SK-N-SH treated with all-trans-retinoic acid at 6 μM for 48 hours (cell line): ENCODE measurements around the gene SORL1.

ENCODE experiments used
- ATAC-seq: fragments of 200-7000 bp; cut with Tn5 transposase; 3 replicates; pipeline ENCODE4 v1.9.1; 2020; ENCODE audit warnings: mild to moderate bottlenecking, moderate library complexity
- ARNTL ChIP-seq: fragments of 450-650 bp; formaldehyde crosslinking; IDR thresholded peaks from 2 replicates; pipeline ENCODE4 v1.5.0; 2020; ENCODE audit warnings: low read depth, mild to moderate bottlenecking, moderate library complexity, borderline replicate concordance
- BACH2 ChIP-seq: fragments of 250-450 bp; sonication (Bioruptor Pico); IDR thresholded peaks from 2 replicates; pipeline ENCODE4 v1.9.0; 2021; ENCODE audit warnings: mild to moderate bottlenecking, borderline replicate concordance
- CSDC2 ChIP-seq: fragments of 250-450 bp; sonication (Bioruptor Pico); IDR thresholded peaks from 2 replicates; pipeline ENCODE4 v1.5.0; 2020; ENCODE audit warnings: mild to moderate bottlenecking, moderate library complexity
- ESRRG ChIP-seq: fragments of 250-450 bp; sonication (Bioruptor Pico); IDR thresholded peaks from 2 replicates; pipeline ENCODE4 v1.6.1; 2021; ENCODE audit warnings: mild to moderate bottlenecking
- GLIS3 ChIP-seq: fragments of 250-450 bp; sonication (Bioruptor Pico); IDR thresholded peaks from 2 replicates; pipeline ENCODE4 v1.5.0; 2020; ENCODE audit warnings: mild to moderate bottlenecking, moderate library complexity
- ISL1 ChIP-seq: fragments of 250-450 bp; sonication (Bioruptor Pico); IDR thresholded peaks from 2 replicates; pipeline ENCODE4 v2.1.2; 2022; ENCODE audit warnings: mild to moderate bottlenecking, moderate library complexity
- OSR1 ChIP-seq: fragments of 250-450 bp; sonication (Bioruptor Pico); IDR thresholded peaks from 2 replicates; pipeline ENCODE4 v1.8.0; 2022; ENCODE audit warnings: moderate library complexity, mild to moderate bottlenecking, inconsistent platforms
- POU6F1 ChIP-seq: fragments of 250-450 bp; sonication (Bioruptor Pico); IDR thresholded peaks from 2 replicates; pipeline ENCODE4 v1.8.0; 2021; ENCODE audit warnings: low read depth, mild to moderate bottlenecking, moderate library complexity, borderline replicate concordance
- SNAI2 ChIP-seq: fragments of 250-450 bp; sonication (Bioruptor Pico); IDR thresholded peaks from 2 replicates; pipeline ENCODE4 v1.5.0; 2020; ENCODE audit warnings: mild to moderate bottlenecking, moderate library complexity
- TCF4 ChIP-seq: fragments of 250-450 bp; sonication (Bioruptor Pico); IDR thresholded peaks from 2 replicates; pipeline ENCODE4 v1.8.0; 2021; ENCODE audit warnings: mild to moderate bottlenecking, moderate library complexity, borderline replicate concordance
- TOX ChIP-seq: fragments of 250-450 bp; sonication (Bioruptor Pico); IDR thresholded peaks from 2 replicates; pipeline ENCODE4 v1.8.0; 2021; ENCODE audit warnings: mild to moderate bottlenecking, moderate library complexity, borderline replicate concordance
- TSHZ2 ChIP-seq: fragments of 250-450 bp; sonication (Bioruptor Pico); IDR thresholded peaks from 2 replicates; pipeline ENCODE4 v1.5.0; 2020; ENCODE audit warnings: mild to moderate bottlenecking, moderate library complexity
- ZFP3 ChIP-seq: fragments of 250-450 bp; sonication (Bioruptor Pico); IDR thresholded peaks from 2 replicates; pipeline ENCODE4 v1.5.0; 2020; ENCODE audit warnings: mild to moderate bottlenecking, moderate library complexity
- ZFP30 ChIP-seq: fragments of 450-650 bp; formaldehyde crosslinking; IDR thresholded peaks from 2 replicates; pipeline ENCODE4 v1.5.0; 2022; ENCODE audit warnings: mild to moderate bottlenecking, moderate library complexity
- ZNF565 ChIP-seq: fragments of 450-650 bp; formaldehyde crosslinking; conservative IDR thresholded peaks from 2 replicates; pipeline ENCODE4 v1.5.0; 2020; ENCODE audit warnings: low read depth, mild to moderate bottlenecking, moderate library complexity
- ZNF70 ChIP-seq: fragments of 450-650 bp; formaldehyde crosslinking; IDR thresholded peaks from 2 replicates; pipeline ENCODE4 v1.5.0; 2020; ENCODE audit warnings: mild to moderate bottlenecking, moderate library complexity
- ZNF8 ChIP-seq: fragments of 450-650 bp; formaldehyde crosslinking; IDR thresholded peaks from 2 replicates; pipeline ENCODE4 v1.5.0; 2020; ENCODE audit warnings: mild to moderate bottlenecking, moderate library complexity
- TF ChIP-seq, protein P1 (sequence below): fragments of 250-450 bp; sonication (Bioruptor Pico); IDR thresholded peaks from 2 replicates; pipeline ENCODE4 v1.8.0; 2020; ENCODE audit warnings: mild to moderate bottlenecking, moderate library complexity, borderline replicate concordance
- TF ChIP-seq, protein P2 (sequence below): fragments of 250-450 bp; sonication (Bioruptor Pico); IDR thresholded peaks from 2 replicates; pipeline ENCODE4 v1.5.1; 2020; ENCODE audit warnings: low read depth, mild to moderate bottlenecking, moderate library complexity

The SORL1 gene

GRCh38 chr11:121497176-121497998 lies 45.3 kb downstream of the SORL1 start:
- ATAC-seq: no peak
- no peak for TF ChIP-seq ZFP30 (CRISPR knock-in tag)
- TF ChIP-seq, all 23 proteins: peak for 0

DNA sequence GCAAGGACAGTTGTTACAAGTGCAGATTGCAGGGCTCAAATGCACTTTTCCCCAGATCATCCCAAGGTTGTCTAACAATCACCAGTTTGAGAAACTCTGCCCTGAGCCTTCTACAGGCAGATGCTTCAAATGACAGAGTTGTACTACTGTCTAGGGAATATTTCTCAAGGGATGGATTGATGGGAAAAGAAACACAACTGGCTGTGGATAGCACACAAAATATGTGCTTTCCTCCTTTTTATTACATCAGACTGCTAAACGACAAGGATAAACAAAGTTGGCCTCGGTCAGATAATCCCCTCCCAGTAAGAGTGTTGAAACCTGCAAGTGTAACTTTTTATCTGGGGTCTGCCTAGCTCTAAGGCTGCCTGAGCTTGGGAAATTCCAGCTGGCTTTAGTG lies 47.3 kb downstream of the SORL1 start:
- TF ChIP-seq, protein P1, sequence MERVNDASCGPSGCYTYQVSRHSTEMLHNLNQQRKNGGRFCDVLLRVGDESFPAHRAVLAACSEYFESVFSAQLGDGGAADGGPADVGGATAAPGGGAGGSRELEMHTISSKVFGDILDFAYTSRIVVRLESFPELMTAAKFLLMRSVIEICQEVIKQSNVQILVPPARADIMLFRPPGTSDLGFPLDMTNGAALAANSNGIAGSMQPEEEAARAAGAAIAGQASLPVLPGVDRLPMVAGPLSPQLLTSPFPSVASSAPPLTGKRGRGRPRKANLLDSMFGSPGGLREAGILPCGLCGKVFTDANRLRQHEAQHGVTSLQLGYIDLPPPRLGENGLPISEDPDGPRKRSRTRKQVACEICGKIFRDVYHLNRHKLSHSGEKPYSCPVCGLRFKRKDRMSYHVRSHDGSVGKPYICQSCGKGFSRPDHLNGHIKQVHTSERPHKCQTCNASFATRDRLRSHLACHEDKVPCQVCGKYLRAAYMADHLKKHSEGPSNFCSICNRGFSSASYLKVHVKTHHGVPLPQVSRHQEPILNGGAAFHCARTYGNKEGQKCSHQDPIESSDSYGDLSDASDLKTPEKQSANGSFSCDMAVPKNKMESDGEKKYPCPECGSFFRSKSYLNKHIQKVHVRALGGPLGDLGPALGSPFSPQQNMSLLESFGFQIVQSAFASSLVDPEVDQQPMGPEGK: no peak
- TF ChIP-seq SNAI2 (CRISPR knock-in tag): no peak
- no peak for TF ChIP-seq ESRRG (CRISPR knock-in tag)
- TF ChIP-seq BACH2 (CRISPR knock-in tag): no peak
- no peak for TF ChIP-seq ZNF8 (CRISPR knock-in tag)
- no peak for TF ChIP-seq POU6F1 (CRISPR knock-in tag)
- ATAC-seq: no peak

DNA sequence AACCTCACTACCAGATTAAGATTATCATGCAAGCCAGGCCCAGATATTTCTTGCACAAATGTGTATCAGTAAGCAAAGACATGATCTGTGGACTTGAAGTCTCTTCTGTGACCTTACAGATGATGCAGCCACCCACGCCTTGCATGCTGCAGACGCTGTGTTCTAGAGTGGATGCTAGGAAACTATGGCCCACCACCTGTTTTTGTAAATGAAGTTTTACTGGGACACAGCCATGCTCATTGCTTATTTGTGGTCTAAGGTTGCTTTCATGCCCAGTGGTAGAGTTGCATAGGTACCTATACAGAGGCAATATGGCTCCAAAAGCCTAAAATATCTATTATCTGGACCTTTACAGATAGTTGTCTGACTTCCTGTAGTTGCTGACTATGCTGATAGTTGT lies 48.2 kb downstream of the SORL1 start:
- ATAC-seq: no peak
- no peak for TF ChIP-seq ESRRG (CRISPR knock-in tag)
- TF ChIP-seq ZFP3 (CRISPR knock-in tag): no peak
- no peak for TF ChIP-seq CSDC2 (CRISPR knock-in tag)
- TF ChIP-seq TCF4: no peak
- TF ChIP-seq, protein P2, sequence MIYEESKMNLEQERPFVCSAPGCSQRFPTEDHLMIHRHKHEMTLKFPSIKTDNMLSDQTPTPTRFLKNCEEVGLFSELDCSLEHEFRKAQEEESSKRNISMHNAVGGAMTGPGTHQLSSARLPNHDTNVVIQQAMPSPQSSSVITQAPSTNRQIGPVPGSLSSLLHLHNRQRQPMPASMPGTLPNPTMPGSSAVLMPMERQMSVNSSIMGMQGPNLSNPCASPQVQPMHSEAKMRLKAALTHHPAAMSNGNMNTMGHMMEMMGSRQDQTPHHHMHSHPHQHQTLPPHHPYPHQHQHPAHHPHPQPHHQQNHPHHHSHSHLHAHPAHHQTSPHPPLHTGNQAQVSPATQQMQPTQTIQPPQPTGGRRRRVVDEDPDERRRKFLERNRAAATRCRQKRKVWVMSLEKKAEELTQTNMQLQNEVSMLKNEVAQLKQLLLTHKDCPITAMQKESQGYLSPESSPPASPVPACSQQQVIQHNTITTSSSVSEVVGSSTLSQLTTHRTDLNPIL: no peak
- TF ChIP-seq TSHZ2 (CRISPR knock-in tag): no peak
- TF ChIP-seq TOX (CRISPR knock-in tag): no peak
- TF ChIP-seq ZFP30 (CRISPR knock-in tag): no peak
- no peak for TF ChIP-seq ZNF8 (CRISPR knock-in tag)
- no peak for TF ChIP-seq ZNF70
- no peak for TF ChIP-seq ARNTL (CRISPR knock-in tag)
- no peak for TF ChIP-seq ZNF565 (CRISPR knock-in tag)
- TF ChIP-seq OSR1 (CRISPR knock-in tag): no peak
- no peak for TF ChIP-seq SNAI2 (CRISPR knock-in tag)
- TF ChIP-seq, protein P1: no peak
- no peak for TF ChIP-seq ISL1 (CRISPR knock-in tag)
- TF ChIP-seq GLIS3 (CRISPR knock-in tag): no peak
- no peak for TF ChIP-seq POU6F1 (CRISPR knock-in tag)
